ENCODE measurements around the gene CPT1B. TPM values are rescaled to one million over a fixed set of nuclear protein-coding genes. Genes with fewer than 3 reads are reported as not detected.
A peak's percentile ranks its signal among the peaks of the same experiment; 100 is the strongest.
"Not testable (repeated sequence)": the region's sequence is repeated elsewhere in the genome, so short reads cannot be mapped to it uniquely, and the experiment has no call there.

CPT1B gene
- total RNA-seq, 4 donors from 2014 or later, result 34.2 to 111 (median 37.6) TPM

GRCh38 chr22:50541667-50542026, 36.6 kb downstream of the CPT1B start:
- H3K4me3 ChIP-seq; intact Hi-C loops (cut with DNase I; ENCODE audit: low total_unique reads); in situ Hi-C loops (cut with MboI; ENCODE audit: low pct_ligation_motif_present in 1 of 4, low pct_unique_long_range_greater_than_20kb in 1 of 4, low sequenced_read_pairs in 3 of 4); H3K27me3 ChIP-seq; H3K9me3 ChIP-seq; H3K36me3 ChIP-seq: not testable (repeated sequence)
- H3K27ac ChIP-seq, result peak overlapping the region; percentile 91 to 99 (median 95)
- peak; percentile 52 for DNase-seq
- 52 to 68% methylated on average over 4 to 5 of the region's 5 CpGs for whole genome bisulfite sequencing, 2 donors (ENCODE audit: low coverage in 1 of 2)
- TF ChIP-seq POLR2AphosphoS5 (IDR thresholded peaks at IDR 0.05), result peak in 2 of 3 donors; percentile 12 to 54
- H3K4me1 ChIP-seq, result peaks cover 26 to 56% (median 32%) of the 10 kb centered on the region in 4 donors

GRCh38 chr22:50540381-50540780, 37.8 kb downstream of the CPT1B start:
- no peak for TF ChIP-seq EP300 (IDR thresholded peaks at IDR 0.05; ENCODE audit: low read depth)
- no peak for TF ChIP-seq CTCF (IDR thresholded peaks at IDR 0.05)
- no peak for TF ChIP-seq POLR2AphosphoS5 (IDR thresholded peaks at IDR 0.05)
- TF ChIP-seq POLR2A (IDR thresholded peaks at IDR 0.05), result no peak
- intact Hi-C loops (cut with DNase I; ENCODE audit: low total_unique reads) (no loop called here), in situ Hi-C loops (cut with MboI; ENCODE audit: low pct_ligation_motif_present in 1 of 4, low pct_unique_long_range_greater_than_20kb in 1 of 4, low sequenced_read_pairs in 3 of 4) (no loop called here)
- Histone ChIP-seq H3K4me3 (no peak overlapping the region), H3K27ac (peak overlapping the region; percentile 91 to 99 (median 95)), H3K9me3 (no peaks in the 10 kb centered on the region), H3K36me3 (no peaks in the 10 kb centered on the region), H3K4me1 (peaks cover 26 to 56% (median 32%) of the 10 kb centered on the region in 4 donors), H3K27me3 (no peaks in the 10 kb centered on the region)
- WGBS, 2 donors (ENCODE audit: low coverage in 1 of 2), result 75 to 92% methylated on average over 10 of the region's 10 CpGs
- no peak for DNase-seq

- in situ Hi-C loops (cut with MboI; ENCODE audit: low pct_ligation_motif_present in 1 of 4, low pct_unique_long_range_greater_than_20kb in 1 of 4, low sequenced_read_pairs in 3 of 4) (no loop called here), intact Hi-C loops (cut with DNase I; ENCODE audit: low total_unique reads) (no loop called here)
- peaks cover 13% of the 10 kb centered on the region for H3K27me3 ChIP-seq
- H3K36me3 ChIP-seq, result no peaks in the 10 kb centered on the region
- H3K9me3 ChIP-seq, result no peaks in the 10 kb centered on the region
- peaks cover 18 to 51% (median 21%) of the 10 kb centered on the region in 4 donors for H3K4me1 ChIP-seq
- peak overlapping the region; percentile 91 to 99 (median 95) for H3K27ac ChIP-seq
- H3K4me3 ChIP-seq, result no peak overlapping the region
- DNase-seq, result no peak
- TF ChIP-seq POLR2AphosphoS5 (IDR thresholded peaks at IDR 0.05), result no peak
- no peak for TF ChIP-seq POLR2A (IDR thresholded peaks at IDR 0.05)
- no peak for TF ChIP-seq EP300 (IDR thresholded peaks at IDR 0.05; ENCODE audit: low read depth)
- TF ChIP-seq CTCF (IDR thresholded peaks at IDR 0.05), result no peak
- 87 to 94% methylated on average over 11 to 13 of the region's 13 CpGs for WGBS, 2 donors (ENCODE audit: low coverage in 1 of 2)
Measured at GRCh38 chr22:50537765-50538164, 40.5 kb downstream of the CPT1B start.

GRCh38 chr22:50536226-50536625, 42.0 kb downstream of the CPT1B start:
- intact Hi-C loops (cut with DNase I; ENCODE audit: low total_unique reads), result no loop called here

More at GRCh38 chr22:50536226-50536625, 42.0 kb downstream of the CPT1B start:
- 89 to 100% methylated on average over 2 to 3 of the region's 3 CpGs for WGBS, 2 donors (ENCODE audit: low coverage in 1 of 2)
- no peak for TF ChIP-seq EP300 (IDR thresholded peaks at IDR 0.05; ENCODE audit: low read depth)
- TF ChIP-seq POLR2A (IDR thresholded peaks at IDR 0.05), result no peak
- no peak for TF ChIP-seq POLR2AphosphoS5 (IDR thresholded peaks at IDR 0.05)
- no peak for TF ChIP-seq CTCF (IDR thresholded peaks at IDR 0.05)
- Histone ChIP-seq H3K4me1 (peaks cover 24 to 59% (median 33%) of the 10 kb centered on the region in 4 donors), H3K36me3 (no peaks in the 10 kb centered on the region), H3K27ac (no peak overlapping the region), H3K27me3 (peaks cover 13% of the 10 kb centered on the region), H3K4me3 (no peak overlapping the region), H3K9me3 (no peaks in the 10 kb centered on the region)
- no peak for DNase-seq
- in situ Hi-C loops (cut with MboI; ENCODE audit: low pct_ligation_motif_present in 1 of 4, low pct_unique_long_range_greater_than_20kb in 1 of 4, low sequenced_read_pairs in 3 of 4), result no loop called here
